Ecto neural progenitor cell (in vitro differentiated cells): ENCODE measurements around the gene RIPOR3.
"Not testable (repeated sequence)": the region's sequence is repeated elsewhere in the genome, so short reads cannot be mapped to it uniquely, and the experiment has no call there.

Experiments used
- DNase-seq: peaks from one replicate; pipeline ENCODE4 v3.0.0-alpha.2; 2018; ENCODE audit warnings: low spot score

RIPOR3 gene

DNA sequence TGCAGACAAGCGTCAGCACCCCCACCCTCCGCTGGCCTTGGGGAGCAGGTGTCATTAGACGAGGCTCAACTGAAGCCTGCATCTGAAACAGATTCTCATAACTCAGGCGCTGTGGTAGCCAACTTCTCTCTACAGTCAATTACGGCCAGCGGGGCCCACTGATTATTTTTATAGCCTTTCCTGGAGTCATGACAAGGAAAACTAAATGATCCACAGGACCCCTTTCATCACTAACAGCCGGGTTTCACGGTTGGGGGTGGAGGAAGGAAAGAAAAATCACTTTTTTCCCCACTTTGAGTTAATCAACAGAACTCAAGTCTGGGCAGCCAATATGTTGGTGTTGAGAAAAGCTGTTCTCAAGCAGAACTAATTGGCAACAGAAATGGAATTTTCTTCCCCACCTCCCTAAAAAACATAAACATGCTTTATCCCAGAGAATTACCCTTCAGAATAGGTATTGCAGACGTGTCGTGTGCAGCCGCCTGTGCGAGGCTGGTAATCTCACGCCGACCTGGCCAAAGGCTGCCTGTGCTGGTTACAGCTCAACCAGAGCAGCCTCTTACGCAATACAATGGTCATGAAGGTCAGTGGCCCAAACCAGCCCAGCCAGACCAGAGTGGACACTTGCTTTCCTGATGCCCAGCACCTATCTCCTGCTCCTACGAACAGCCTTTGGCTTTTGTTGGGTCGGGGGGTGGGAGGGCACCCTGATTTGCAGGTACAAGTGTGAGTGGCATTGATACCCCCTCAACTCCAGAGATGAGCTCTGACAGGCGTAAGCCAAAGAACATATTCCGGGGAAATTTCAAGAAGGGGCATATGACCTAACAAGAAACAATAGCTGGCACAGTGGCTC lies 11.0 kb downstream of the RIPOR3 start:
- no peak for DNase-seq

DNA sequence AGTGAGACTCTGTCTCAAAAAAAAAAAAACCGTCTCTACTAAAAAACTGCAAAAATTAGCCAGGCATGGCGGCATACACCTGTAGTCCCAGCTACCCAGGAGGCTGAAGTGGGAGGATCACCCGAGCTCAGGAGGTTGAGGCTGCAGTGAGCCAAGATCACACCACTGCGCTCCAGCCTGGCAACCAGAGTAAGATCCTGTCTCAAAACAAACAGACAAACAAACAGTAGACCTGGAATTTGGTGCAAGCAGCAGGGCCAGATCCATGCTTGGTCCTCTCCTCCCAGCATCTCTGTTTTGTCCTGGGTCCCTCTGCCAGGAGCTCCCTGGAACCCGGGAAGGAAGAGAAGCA lies 11.6 kb downstream of the RIPOR3 start:
- DNase-seq, result no peak

DNA sequence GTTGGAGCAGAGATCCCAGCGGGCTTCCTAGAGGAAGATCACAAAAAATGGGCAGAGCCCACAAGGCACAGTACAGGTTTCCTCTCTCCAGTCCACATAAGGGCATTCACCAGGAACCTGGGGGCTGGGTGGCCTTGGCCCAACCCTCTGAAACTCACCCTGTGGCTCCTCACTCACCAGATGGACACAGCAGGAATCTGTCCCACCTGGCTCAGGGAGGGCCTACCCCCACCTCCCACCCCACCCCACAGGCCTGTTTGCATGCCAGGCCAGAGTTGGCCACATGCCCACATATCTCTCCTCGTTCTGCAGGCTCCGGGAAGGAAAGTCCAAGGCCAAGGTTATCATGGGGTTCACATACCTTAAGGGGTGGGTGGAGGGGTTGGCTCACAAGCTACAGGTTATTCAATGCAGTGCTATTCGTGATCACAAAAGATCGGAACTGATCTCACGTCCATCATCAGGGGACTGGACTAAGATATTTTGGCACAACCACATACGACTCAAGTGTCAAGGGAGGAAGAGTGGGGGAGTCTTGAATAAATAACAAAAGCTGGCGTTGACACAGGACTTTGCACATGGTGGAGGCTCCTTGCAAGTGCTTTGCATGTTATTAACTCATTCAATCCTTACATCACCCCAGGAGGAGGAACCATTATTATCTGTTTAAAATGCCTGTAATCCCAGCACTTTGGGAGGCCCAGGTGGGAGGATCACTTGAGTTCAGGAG lies 13.0 kb downstream of the RIPOR3 start:
- no peak for DNase-seq

DNA sequence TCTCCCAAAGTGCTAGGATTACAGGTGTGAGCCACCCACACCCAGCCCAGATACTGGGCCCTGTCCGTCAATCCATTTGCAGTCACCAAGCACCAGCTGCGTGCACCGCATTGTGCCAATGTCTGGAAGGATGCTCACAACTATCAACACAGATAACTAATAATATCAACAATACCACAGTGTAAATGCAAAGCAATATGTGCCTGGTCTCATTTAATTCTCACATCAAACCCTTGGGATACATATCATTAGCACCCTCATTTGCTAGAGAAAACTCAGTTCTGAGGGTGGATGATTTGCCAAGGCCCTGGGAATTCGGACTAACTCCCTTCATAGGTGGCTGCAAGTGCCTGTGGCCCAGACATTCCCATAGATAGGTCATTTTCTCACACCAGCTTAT lies 14.5 kb downstream of the RIPOR3 start:
- no peak for DNase-seq

DNA sequence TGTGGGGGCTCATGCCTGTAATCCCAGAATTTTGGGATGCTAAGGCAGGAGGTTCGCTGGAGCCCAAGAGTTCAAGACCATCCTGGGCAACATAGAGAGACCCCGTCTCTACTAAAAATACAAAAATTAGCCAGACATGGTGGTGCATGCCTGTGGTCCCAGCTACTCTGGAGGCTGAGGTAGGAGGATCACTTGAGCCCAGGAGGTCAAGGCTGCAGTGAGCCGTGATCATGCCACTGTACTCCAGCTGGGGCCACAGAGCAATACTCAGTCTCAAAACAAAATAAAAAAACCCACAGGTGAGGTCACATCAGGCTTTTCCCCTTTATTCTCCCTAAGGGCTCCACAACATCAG lies 15.0 kb downstream of the RIPOR3 start:
- DNase-seq, result not testable (repeated sequence)

DNA sequence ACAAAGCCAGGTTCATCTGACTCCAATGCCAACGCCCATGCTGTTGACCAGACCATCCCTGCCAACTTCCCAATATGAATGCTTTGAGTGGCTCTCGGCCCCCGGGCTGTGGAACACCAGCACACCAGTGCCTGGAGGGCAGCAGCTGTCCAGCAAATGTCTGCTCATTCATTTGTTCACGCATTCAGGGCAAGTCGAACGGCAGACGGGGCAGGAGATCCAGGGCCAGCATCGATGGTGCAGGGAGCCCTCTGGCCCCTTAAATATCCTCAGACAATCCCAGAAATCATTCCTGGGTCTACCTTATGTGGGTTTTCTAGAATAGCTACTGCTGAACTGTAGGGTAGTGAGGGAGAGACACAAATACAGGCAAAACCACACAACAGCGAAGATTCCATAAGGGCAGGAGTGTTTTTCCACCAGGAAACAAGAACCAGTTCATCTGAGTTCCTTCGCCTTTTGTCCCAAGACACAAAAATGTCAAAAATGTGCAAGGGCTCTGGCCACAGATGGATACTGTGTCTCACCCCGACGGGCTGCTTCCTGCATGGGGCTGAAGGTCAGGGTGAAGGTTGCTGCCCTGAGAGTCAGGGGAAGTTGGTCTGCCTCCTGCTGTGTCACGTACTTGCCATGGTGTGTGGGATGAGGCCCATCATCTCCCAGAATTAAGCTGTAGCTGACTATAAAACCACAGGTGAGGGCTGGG lies 15.5 kb downstream of the RIPOR3 start:
- DNase-seq, result no peak

DNA sequence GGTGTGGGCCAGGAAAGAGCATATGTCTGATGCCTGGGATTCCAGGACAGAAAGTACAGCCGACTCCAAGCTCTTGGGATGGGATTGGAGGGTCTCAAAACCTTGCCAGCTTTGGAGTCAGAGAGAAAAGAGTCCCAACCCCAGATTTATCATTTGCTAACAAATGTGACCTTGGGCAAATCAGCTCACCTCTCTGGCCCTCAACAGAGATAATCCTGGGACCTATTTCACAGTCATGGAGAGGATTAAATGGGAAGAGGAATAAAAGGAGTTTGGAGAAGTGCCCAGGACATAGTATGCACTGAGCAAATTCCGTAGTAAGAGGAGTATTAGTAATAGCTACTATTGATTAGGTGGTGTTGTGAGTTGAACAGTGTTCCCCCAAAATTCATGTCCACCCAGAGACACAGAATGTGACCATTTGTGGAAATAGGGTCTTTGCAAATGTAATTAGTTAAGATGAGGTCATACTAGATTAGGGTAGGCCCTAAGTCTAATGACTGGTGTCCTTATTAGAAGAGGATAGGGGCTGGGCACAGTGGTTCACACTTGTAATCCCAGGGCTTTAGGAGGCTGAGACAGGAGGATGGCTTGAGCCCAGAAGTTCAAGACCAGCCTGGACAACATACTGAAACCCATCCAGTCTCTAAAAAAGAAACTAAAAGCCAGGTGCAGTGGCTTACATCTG lies 17.1 kb downstream of the RIPOR3 start:
- DNase-seq, result no peak

DNA sequence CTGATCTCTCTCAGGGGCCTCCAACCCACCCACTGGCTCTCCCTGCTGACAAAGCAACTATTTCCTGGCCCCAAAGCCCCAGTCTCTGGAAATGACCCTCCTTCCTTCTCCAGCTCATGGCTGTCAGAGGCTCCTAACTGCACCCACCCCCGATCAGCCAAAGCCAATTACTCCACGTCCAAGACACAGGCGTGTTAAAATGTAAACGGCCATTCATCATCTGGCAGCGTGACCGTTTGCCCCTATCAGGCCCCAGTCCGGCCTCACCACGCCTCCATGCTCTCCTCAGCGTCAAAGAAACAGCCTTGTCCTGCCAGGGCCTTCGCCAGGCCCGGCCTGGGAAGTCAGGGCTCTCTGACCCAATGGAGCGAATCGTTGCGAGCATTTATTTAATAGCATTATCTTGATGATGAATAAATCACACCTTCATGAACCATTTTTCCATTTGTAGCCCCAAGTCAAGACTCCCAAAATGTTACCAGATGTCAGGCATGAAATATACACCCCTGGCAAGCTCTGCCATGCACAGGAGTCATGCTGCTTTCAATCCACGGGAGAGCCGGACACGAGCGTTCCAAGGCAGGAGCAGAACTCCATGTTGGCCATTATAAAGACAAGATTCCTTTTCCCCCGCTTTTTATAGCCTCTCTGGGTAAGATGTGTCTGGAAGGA lies 17.7 kb downstream of the RIPOR3 start:
- DNase-seq, result no peak

DNA sequence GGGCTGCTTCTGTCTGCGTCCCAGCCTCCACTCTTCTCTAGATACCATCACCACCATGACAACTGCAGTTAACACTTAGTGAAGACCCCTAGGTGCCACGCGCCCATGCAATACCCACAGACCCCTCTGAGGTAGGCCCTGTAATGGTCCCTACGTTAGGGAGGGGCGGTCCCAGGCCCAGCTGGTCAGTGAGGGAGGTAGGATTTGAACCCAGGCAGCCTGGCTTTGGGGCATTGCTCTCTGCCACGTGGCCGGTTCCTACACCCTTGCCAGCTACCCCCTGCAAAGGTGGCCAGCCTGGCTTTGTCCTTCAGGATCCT lies 18.2 kb downstream of the RIPOR3 start:
- no peak for DNase-seq

DNA sequence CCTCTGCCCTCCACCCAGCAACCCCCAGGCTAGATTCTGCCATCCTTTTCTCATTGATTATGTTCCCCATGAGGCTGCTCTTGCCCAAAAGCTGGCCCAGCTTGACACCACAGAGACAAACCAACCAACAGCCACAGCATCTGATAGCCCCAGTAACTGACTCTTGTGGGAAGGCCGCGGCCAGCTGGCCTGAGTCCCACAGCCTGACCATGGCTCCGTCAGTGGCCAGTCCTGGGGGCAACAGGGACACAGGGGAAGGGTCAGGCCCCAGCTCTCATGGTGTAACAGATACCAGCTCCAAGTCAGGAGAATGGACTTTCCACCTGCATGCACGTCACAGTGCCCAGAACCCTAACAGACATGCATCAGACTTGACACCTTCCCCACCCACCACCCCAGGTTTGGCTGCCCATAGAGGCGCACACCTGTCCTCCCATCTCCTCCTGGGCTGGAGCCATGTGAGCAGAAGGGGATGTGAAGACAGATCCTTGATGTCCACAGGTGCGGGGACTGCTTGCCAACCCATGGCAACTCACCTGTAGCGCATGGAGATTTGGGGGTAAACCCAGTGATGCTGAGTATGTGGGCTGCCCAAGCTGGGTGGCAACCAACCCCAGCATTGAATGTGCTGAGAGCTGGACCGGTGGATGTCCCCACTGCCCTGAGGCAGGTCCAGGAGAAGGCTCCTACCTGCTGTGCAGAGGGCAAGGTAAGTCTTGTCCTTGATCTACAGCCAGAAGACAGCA lies 18.8 kb downstream of the RIPOR3 start:
- DNase-seq, result no peak

DNA sequence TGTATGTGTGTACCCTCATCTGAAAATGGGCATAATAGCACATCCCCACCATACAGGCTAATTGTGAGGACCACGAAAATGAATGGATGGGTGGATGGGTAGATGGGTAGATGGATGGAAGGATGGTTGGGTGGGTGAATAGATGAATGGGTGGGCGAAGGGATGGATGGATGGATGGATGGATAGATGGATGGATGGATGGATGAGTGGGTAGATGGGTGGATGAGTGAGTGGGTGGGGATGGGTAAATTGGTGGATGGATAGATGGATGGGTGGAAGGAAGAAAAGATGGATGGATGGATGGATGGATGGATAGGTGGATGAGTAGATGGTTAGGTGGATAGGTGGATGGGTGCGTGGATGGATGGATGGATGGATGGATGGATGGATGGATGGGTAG lies 19.7 kb downstream of the RIPOR3 start:
- DNase-seq, result no peak

DNA sequence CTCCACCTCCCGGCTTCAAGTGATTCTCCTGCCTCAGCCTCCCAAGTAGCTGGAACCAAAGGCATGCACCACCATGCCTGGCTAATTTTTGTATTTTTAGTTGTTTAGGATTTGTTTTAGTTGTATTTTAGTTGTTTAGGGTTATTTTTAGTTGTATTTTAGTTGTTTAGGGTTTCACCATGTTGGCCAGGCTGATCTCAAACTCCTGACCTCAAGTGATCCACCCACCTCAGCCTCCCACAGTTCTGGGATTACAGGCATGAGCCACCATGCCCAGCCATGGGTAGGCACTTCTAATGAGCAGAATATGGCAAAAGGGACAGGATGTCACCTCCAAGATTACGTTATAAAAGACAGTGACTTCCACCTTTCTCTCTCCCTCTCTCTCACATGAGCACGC lies 20.3 kb downstream of the RIPOR3 start:
- not testable (repeated sequence) for DNase-seq

DNA sequence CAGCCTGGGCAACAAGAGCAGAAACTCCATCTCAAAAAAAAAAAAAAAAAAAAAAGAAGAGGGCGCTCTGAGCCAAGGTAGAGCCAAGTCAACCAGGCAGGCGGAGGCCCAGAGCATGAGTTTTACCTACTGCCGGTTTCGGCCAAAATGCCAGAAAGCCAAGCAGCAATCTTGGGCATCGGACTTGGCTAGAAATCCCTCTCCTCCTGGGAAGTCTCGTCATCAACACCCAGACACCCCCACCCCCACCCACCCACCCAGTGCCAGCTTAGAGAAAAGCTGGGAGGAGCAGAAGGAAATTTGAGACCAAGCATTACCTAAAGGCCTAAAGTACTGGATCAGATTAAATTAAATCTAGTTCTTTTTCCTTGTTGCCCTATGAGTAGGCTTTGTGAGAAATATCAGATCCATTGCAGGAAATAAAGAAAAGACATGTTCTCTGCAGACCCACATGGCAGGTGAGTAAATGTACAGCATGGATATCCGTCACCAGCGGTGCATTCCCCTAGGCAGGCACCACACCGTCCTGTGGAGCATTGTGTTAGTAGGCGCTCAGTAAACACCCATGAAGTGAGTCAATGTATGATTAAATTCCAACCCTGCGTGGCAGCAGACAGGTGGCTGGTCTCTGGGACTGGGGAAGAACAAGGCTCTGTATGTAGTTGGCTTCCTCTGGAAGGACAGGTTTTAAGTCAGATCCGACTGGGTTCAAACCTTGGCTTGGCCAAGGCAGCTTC lies 21.0 kb downstream of the RIPOR3 start:
- no peak for DNase-seq

DNA sequence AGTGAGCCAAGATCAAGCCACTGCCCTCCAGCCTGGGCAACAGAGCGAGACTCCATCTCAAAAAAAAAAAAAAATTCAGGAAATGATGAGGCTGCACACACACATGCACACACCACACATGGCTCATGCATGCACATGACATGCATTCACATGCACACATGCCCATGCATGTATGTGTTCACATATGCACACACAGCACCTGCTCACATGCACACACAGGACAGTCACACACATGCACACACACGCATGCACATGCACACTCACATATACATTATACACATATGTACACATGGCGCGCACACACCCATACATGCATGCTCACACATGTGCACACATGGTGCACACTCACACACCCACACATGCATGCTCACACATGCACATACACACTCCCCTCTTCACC lies 22.5 kb downstream of the RIPOR3 start:
- DNase-seq, result no peak

DNA sequence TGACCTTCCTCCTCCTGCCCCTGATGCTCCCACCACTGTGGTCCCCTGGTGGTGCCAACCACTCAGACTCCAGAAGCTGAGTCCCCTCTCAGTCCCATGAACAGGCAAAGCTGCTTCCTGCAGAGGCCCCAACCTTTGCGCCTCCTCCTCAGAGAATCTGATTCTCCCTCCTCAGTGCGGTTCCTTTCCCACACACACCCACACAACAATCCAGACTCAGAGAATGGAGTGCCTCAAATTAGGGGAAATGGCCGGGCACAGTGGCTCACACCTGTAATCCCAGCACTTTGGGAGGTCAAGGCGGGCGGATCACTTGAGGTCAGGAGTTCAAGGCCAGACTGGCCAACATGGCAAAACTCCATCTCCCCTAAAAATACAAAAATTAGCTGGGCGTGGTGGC lies 23.0 kb downstream of the RIPOR3 start:
- DNase-seq, result no peak

DNA sequence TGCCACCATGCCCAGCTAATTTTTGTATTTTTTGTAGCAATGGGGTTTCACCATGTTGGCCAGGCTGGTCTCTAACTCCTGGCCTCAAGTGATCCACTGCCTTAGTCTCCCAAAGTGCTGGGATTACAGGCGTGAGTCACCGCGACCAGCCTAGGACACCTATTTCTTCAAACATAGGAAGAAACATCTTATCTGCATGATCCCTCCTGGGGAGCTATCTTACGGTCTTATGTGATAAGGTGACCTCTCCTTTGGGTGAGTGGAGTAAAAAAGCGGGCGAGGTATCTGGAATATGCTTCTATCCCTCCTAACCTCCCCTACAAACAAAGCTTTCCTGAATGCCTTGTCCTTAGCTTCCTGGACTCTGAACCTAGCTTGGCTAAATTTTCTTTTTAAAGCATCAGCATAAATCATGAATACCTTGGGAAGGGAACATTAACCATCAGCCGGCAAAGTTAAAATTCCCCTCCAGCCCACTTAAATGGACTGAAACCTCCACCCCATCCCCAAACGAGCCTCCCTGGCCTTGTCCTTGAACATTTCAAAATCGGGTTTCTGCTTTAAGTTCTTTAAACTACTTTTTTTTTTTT lies 24.5 kb downstream of the RIPOR3 start:
- DNase-seq, result no peak

DNA sequence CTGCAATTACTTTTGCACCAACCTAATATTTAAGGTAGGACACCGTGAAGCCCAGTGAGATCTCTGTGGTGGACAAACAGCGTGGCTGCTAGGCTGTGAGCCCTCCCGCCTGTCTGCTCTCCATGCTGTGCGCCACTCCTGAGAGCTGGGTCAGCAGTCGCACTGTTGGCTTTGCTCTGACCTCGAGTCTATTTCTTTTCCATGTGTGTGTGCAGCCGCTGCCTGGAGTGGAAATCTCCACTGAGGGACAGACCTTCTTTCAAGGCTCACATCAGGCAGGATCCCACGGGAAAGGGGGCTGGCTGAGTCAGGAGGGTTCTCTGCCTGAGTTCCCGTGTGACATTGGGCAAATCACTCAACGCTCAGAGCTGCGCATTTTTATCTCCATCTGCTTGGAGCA lies 27.1 kb downstream of the RIPOR3 start:
- DNase-seq, result no peak

DNA sequence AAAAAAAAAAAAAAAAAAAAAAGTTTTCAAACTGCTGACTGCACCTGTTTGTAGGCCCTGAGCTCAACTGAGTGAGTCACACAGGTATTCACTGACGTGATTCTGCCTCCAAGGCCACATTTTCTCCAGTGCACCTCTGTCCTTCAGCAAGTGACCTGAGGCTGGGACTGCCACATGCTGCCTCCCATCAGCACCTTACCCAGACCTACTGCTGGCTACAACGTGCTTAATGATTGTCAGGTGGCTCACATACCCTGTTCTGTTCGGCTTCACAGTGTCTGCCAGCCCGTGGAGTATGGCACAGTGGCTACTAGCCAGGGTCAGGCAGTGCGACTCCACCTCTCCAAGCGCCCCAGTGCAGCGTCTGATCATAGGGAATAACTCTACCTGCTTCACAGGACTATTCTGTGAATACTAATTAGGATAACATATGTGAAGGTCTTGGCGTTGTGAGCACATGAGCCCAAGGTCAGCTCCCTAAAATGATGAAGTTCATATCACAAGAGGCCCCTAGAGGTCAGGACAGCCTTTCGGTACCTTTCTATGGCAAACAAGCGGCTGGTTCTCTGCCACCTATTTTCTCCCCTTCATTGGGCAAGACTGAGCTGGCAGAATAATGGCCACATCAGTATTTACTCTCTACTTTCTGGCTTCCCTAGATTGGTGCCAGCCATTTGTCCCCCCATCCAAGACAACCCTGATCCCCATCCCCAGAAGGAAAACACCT lies 28.1 kb downstream of the RIPOR3 start:
- no peak for DNase-seq

DNA sequence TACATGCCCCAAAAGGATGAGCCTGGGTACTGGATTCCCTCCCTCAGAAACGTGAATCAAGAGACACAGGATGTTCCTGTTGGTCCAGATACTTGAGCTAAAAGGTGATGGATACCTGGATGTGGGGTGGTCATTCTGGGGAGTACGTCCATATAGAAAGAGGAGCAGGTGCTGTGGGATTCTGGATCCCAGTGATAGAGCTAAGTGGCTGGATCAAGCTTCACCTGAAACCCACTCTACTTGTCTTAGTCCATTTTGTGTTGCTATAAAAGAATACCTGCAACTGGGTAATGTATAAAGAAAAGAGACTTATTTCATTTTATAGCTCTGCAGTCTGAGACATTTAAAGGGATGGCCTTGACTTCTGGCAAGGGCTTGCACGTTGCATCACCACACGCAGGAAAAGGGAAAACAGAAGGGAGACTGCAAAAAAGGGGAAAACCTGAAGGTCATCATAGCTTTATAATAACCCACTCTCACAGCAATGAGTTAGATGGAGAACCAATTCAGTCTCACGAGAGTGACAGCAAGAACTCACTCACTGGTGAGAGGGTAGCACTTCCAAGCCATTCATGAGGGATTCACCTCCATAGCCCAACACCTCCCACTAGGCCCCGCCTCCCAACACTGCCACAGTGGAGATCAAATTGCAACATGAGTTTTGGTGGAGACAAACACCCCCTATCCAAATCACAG lies 31.2 kb downstream of the RIPOR3 start:
- DNase-seq, result no peak
